Measurements from ENCODE around the gene C1QTNF2. TPM values are rescaled to one million over a fixed set of nuclear protein-coding genes. Genes with fewer than 3 reads are reported as not detected.

The C1QTNF2 gene
- total and polyA plus RNA-seq, 8 donors: 0.45 to 4.0 (median 1.1) TPM; not detected in 2

- peak; percentile 96 to 99 for DNase-seq
- 0 to 1% (median 0%) methylated on average over 48 of the region's 48 CpGs for WGBS, 5 donors
- Histone ChIP-seq H3K4me1 (peaks cover 32 to 66% (median 51%) of the 10 kb centered on the region in 4 donors), H3K27me3 (no peaks in the 10 kb centered on the region), H3K27ac (peak within 1 kb of the TSS; percentile 79 to 92 (median 91)), H3K9me3 (no peaks in the 10 kb centered on the region), H3K36me3 (peaks cover 7 to 28% (median 15%) of the 10 kb centered on the region in 4 donors), H3K4me3 (peak within 1 kb of the TSS; percentile 65 to 88 (median 72))
- TF ChIP-seq CTCF (IDR thresholded peaks at IDR 0.05) (no peak), EP300 (IDR thresholded peaks at IDR 0.05) (no peak), POLR2AphosphoS5 (IDR thresholded peaks at IDR 0.05) (peak; percentile 76 to 91 (median 80)), POLR2A (IDR thresholded peaks at IDR 0.05) (peak in 1 of 4 donors; percentile 52)
- intact Hi-C loops (cut with DNase I; ENCODE audit: low total_unique reads): no loop called here
Observed at GRCh38 chr5:160418561-160419457, 48.4 kb upstream of the C1QTNF2 start, which contains the start of gene SLU7. Gene SLU7, minus strand, starts transcription at chr5:160419081. Its CDS starts 3,787 bp downstream, at chr5:160415294.

- Histone ChIP-seq H3K27ac (peak within 1 kb of the TSS; percentile 86 to 95 (median 89)), H3K36me3 (peaks cover 20 to 40% (median 34%) of the 10 kb centered on the region in 4 donors), H3K9me3 (no peaks in the 10 kb centered on the region), H3K27me3 (no peaks in the 10 kb centered on the region), H3K4me3 (peak within 1 kb of the TSS; percentile 58 to 76 (median 69)), H3K4me1 (peaks cover 16 to 44% (median 30%) of the 10 kb centered on the region in 4 donors)
- WGBS, 5 donors: 0 to 1% (median 1%) methylated on average over 41 of the region's 41 CpGs
- peak; percentile 86 to 97 for DNase-seq
- intact Hi-C loops (cut with DNase I; ENCODE audit: low total_unique reads): no loop called here
- TF ChIP-seq EP300 (IDR thresholded peaks at IDR 0.05) (no peak), POLR2A (IDR thresholded peaks at IDR 0.05) (peak in 2 of 4 donors; percentile 44 to 69), POLR2AphosphoS5 (IDR thresholded peaks at IDR 0.05) (peak; percentile 76 to 95 (median 92)), CTCF (IDR thresholded peaks at IDR 0.05) (no peak)
Observed at GRCh38 chr5:160399402-160400353, 29.3 kb upstream of the C1QTNF2 start, which contains the start of gene FAM200C. Gene FAM200C, minus strand, starts transcription at chr5:160400054. Its CDS starts 4,564 bp downstream, at chr5:160395490.

GRCh38 chr5:160398806-160399205 is 28.4 kb upstream of the C1QTNF2 start:
- Histone ChIP-seq H3K27ac (peak overlapping the region in 3 of 5 donors; percentile 86 to 90 (median 87)), H3K9me3 (no peaks in the 10 kb centered on the region), H3K4me1 (peaks cover 16 to 49% (median 30%) of the 10 kb centered on the region in 4 donors), H3K36me3 (peaks cover 11 to 36% (median 25%) of the 10 kb centered on the region in 4 donors), H3K4me3 (peak overlapping the region; percentile 58 to 76 (median 69)), H3K27me3 (no peaks in the 10 kb centered on the region)
- TF ChIP-seq CTCF (IDR thresholded peaks at IDR 0.05) (no peak), POLR2A (IDR thresholded peaks at IDR 0.05) (no peak), POLR2AphosphoS5 (IDR thresholded peaks at IDR 0.05) (no peak), EP300 (IDR thresholded peaks at IDR 0.05) (no peak)
- no peak for DNase-seq
- intact Hi-C loops (cut with DNase I; ENCODE audit: low total_unique reads): no loop called here
- 19 to 33% (median 26%) methylated on average over 4 of the region's 4 CpGs for WGBS, 5 donors

Data from stomach (tissue), 9 donors.